ENCODE data around the gene CES2.
A peak's percentile ranks its signal among the peaks of the same experiment; 100 is the strongest.

Gene CES2

DNA sequence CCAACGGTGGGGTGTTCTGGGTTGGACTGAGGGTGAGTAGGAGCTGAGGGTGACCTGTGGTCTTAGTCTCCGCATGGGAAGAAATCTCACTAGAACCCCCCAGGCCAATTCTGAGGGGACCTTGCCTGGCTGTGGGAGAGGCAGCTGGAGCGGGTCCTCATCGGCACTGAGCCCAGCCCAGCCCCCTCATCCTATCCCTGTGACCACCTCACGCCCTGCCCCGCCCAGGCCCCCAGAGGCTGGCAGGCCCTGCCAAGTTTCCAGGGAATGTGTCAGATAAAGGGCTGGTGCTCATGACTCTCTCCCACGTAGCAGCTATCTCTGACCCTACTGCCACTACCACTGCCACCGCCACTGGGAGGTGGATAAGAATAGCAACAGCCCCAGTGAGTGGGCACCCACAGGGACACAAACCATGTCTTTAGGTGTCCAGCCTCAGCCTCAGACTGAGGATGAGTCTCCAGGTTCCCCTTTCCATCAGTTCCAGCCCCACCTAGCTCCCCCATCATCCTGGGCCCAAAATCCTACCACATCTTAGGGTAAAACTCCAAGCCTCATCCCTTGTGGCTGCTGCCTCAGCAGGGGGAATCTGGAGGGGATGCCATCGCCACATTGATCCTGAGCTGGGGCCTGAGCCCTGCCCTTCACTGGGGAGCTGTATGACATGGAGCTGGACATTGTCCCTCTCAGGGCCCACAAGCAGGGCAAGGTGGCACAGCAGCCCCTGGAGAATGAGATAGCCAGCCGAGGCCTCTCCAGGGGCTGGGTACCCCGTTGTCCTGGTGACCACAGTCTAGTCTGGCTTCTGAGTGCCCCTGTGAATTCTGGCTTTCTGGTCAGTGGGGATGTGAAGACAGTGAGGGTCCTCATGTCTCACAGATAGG is 31.5 kb upstream of the CES2 start:
- no peak for DNase-seq (ENCODE audit: low read depth)
- TF ChIP-seq, protein P1, sequence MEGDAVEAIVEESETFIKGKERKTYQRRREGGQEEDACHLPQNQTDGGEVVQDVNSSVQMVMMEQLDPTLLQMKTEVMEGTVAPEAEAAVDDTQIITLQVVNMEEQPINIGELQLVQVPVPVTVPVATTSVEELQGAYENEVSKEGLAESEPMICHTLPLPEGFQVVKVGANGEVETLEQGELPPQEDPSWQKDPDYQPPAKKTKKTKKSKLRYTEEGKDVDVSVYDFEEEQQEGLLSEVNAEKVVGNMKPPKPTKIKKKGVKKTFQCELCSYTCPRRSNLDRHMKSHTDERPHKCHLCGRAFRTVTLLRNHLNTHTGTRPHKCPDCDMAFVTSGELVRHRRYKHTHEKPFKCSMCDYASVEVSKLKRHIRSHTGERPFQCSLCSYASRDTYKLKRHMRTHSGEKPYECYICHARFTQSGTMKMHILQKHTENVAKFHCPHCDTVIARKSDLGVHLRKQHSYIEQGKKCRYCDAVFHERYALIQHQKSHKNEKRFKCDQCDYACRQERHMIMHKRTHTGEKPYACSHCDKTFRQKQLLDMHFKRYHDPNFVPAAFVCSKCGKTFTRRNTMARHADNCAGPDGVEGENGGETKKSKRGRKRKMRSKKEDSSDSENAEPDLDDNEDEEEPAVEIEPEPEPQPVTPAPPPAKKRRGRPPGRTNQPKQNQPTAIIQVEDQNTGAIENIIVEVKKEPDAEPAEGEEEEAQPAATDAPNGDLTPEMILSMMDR (conservative IDR thresholded peaks at IDR 0.05; ENCODE audit: low read depth, low read length), result no peak
- H3K4me3 ChIP-seq (ENCODE audit: low read length), result no peak overlapping the region

DNA sequence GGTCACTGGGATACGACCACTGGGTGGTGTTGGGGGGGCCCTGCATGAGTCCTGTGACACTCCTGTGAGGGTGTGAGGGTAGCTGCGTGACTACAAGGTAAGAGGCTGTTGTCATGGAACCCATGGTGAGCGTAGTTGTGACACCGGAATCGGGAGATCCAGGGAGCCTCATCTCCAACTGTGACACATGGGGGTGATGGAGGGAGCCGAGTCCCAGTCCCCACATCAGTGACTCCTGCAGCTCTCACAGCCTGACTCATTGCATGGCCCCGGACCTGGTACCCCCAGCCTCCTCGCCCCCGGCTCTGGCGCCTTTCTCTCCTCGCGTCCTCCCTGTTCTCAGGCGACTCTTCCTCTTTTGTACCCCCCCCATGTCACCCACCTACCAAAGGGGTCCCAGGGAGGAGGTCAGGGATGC is 30.9 kb upstream of the CES2 start:
- no peak for DNase-seq (ENCODE audit: low read depth)
- TF ChIP-seq, protein P1 (conservative IDR thresholded peaks at IDR 0.05; ENCODE audit: low read depth, low read length), result no peak
- no peak overlapping the region for H3K4me3 ChIP-seq (ENCODE audit: low read length)

DNA sequence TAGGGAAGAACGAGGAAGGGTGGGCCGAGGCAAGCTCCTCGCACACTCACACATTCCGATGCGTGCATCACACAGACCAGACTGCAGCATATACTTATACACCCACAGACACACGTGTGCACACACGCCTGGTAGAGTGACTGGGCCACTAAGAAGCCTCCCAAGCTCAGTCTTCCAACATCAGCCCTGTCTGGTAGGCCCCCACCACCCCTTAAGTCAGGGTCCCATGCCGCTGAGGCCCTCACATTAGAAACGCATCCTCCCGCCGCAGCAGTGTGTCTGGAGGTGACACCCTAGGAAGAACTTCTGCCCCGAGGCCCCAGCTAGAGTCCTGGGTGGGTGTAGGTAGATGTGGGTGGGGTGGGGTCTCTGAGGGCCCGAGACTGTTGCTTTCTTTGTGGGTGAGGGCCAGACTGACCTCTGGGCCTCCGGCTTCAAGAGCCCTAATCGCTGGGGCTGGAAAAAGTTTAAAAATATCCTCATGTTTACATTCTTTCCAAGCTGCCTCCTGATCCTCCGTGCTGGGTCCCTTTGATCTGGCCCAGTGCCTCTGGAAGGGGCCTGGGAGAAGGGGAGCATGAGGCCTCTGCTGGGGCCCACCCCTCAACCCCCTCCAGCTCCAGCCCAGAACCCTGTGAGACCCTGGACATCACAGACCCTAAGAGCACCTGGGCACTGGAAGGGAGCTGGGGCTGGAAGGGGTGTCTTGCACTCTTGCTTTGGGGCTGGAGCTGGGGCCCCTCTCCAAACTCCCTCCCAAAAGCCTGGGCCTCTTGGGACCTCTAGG is 30.3 kb upstream of the CES2 start:
- TF ChIP-seq, protein P1 (conservative IDR thresholded peaks at IDR 0.05; ENCODE audit: low read depth, low read length), result no peak
- H3K4me3 ChIP-seq (ENCODE audit: low read length), result no peak overlapping the region
- DNase-seq (ENCODE audit: low read depth), result no peak

DNA sequence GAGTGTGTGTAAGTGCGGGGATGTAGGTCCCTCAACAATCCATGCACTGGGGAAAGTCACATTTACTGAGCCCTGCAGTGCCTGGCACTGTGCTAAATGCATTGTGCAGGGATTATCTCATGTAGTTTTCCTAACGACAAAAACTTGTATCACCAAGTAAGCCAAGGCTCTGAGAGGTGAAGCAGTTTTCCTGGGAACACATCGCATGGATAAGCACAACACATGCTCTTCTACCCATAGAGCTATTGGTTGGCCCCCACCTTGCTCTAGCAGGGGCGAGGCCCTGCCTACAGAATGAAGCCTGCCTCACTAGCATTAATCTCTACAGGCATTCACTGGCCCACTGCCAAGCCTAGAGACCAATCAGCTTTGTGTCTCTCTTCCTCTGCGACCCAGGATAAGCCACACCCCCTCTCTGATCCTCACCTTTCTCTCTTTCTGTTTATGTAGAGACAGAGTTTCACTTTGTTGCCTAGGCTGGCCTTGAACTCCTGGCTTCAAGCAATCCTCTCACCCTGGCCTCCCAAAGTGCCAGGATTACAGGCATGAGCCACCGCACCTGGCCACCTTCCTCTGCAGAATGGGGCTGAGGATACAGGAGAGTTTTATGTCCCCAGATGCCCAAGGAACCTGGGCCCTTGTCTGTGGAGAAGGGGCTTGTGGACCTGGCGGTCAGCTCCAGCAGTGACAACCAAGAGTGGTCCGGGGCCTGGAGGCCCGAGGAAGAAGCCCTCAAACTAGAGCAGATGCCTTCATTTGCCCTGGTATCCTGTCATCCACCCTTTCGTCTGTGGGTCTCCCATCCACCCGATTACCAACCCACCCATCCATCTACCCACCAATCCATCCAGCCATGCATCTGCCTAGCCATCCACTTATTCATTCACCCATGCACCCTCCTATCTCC is 29.4 kb upstream of the CES2 start:
- H3K4me3 ChIP-seq (ENCODE audit: low read length), result no peak overlapping the region
- DNase-seq (ENCODE audit: low read depth), result peak; percentile 98
- TF ChIP-seq, protein P1 (conservative IDR thresholded peaks at IDR 0.05; ENCODE audit: low read depth, low read length), result no peak

DNA sequence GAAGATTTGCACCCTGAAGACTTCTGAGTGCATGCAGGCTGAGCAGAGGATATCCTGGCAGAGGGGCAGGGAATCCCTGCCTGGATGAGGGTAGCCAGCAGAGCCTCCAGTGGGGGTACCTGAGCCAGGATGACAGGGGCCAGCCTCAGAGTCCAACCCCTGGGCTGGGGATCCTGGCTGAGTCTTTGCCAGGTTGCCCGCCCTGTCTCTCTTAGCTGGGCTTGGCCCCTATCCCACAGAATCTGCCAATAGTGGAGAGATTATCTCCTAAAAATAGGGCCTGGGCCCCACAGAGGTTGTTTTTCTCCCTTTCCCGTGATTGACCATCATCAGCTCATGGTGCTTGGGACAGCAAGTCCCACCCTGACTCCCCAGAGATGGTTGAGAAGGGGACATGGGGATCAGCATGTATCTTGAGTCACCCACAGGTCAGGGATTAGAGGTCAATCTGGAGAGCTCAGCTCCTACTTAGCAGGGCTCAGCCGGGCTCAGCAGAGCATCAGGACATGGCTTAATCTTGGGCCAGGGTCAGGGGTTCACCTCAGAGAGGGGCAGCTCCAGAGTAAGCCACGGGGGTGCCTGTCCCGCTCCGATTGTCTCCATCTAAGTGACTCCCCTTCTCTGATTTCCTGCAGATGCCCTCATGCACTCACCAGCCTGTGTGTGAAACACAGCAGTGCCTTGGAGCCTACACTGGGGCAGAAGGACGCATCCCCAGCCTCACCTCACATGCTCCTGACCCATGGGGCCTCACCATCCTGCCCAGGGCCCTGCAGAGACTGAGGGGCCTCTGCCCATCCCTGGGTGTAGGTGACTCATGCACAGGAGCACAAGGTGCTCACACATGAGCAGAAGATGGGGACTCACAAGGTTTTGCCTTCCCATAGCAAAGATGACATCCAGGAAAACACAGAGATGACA is 28.1 kb upstream of the CES2 start:
- no peak for DNase-seq (ENCODE audit: low read depth)

More for the DNA sequence above, 28.1 kb upstream of the CES2 start:
- no peak overlapping the region for H3K4me3 ChIP-seq (ENCODE audit: low read length)
- TF ChIP-seq, protein P1 (conservative IDR thresholded peaks at IDR 0.05; ENCODE audit: low read depth, low read length), result no peak
